ENCODE data around the gene TMEM205.

DNA sequence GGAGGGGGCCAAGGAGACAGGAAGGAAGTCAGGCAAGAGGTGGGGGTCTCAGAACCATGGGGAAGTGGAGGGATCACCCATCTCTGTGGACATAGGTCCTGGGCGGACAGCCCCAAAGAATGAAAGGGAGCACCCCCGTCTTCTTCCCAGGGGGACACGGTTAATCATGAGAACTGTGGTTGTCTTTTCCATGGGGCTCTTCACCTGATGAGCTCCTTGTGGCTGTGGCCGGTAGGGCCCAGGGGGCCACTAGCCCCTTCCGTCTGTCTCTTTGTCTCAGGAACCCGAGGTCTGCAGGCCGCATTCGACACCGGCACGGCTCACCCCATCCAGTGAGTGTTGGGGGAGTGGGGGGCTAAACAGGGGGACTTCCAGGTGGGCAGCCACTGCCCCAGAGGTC lies 17.8 kb upstream of the TMEM205 start:
- no peak for TF ChIP-seq EZH2 (IDR thresholded peaks at IDR 0.05; ENCODE audit: borderline replicate concordance, low read depth, low read length, severe bottlenecking)
- TF ChIP-seq, protein P1, sequence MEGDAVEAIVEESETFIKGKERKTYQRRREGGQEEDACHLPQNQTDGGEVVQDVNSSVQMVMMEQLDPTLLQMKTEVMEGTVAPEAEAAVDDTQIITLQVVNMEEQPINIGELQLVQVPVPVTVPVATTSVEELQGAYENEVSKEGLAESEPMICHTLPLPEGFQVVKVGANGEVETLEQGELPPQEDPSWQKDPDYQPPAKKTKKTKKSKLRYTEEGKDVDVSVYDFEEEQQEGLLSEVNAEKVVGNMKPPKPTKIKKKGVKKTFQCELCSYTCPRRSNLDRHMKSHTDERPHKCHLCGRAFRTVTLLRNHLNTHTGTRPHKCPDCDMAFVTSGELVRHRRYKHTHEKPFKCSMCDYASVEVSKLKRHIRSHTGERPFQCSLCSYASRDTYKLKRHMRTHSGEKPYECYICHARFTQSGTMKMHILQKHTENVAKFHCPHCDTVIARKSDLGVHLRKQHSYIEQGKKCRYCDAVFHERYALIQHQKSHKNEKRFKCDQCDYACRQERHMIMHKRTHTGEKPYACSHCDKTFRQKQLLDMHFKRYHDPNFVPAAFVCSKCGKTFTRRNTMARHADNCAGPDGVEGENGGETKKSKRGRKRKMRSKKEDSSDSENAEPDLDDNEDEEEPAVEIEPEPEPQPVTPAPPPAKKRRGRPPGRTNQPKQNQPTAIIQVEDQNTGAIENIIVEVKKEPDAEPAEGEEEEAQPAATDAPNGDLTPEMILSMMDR (IDR thresholded peaks at IDR 0.05; ENCODE audit: borderline replicate concordance, extremely low read depth, low read length, poor library complexity, severe bottlenecking): no peak
